ENCODE results near the gene CYP26B1.

CYP26B1 gene

DNA sequence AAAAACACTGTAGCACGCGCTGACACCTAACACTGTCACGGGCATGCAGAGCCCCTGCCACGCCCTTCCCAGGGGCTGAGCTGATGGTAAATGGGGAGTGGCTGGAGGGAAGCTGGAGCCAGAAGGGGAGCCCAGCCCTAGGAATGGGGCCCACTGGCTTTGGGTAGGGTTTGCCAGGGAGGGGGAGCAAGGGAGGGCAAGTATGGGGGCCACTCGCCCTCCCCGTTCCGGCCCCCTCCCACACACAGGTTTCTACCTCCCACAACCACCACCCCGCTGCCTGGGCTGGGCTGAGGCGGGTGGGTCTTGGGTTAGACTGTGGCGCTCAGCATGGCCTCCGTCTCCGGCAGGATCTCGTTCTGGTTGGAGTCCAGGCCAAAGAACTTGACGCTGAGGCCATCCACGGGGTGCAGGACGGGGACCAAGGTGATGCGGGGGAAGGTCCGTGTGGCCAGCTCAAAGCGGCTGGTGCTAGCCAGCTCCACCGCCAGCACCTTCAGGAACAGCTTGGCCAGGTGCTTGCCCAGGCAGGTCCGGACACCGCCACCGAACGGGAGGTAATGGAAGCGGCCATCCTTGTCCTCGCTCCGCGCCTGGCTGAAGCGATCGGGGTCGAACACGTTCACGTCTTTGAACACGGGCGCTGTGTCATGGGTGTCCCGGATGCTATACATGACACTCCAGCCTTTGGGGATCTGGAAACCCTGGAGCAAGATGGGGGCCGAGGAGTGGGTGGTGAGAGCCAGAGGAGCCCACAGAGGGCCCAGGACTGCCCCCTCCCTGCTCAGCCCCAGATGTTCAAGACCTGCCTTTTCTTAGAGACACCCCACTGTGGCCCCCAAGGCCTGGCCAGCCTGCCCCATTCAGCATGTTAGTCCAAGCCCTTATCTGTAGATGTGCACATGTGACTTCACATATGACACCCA, 15.5 kb downstream of the CYP26B1 start:
- DNase-seq (ENCODE audit: low read depth, low spot score) = no peak

DNA sequence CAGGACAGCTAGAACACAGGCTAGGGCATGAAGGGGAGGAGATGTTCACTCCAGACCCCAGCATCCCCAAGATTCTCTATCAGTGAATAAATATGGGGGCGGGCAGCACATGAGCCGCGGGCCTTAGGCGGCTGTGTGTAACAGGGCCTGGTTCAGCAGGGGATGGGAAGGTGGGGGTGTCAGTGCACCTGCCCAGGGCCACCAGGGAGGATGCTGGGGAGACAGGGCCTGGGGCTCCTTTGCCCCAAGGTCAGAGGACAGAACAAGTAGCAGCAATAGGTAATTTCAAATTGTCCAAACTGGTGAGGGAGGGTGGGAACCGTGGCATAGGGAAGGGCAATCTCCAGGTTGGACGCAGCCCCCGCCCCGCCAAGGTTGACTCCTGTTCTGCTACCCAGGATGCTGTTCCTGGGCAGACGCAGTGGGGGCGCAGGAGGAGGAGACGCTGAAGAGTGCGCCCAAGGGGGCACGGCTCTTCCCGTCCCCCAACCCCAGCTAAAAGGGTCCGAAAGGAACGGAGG, 16.2 kb downstream of the CYP26B1 start:
- DNase-seq (ENCODE audit: low read depth, low spot score) = no peak
- H3K4me3 ChIP-seq (ENCODE audit: low read depth, low read length) = no peak overlapping the region
- in situ Hi-C loops (cut with HindIII; ENCODE audit: low sequenced_read_pairs) = no loop called here
- no peak for TF ChIP-seq CTCF (IDR thresholded peaks at IDR 0.05; ENCODE audit: low read depth, low read length)

More for the DNA sequence above, 15.5 kb downstream of the CYP26B1 start:
- TF ChIP-seq CTCF (IDR thresholded peaks at IDR 0.05; ENCODE audit: low read depth, low read length) = no peak
- in situ Hi-C loops (cut with HindIII; ENCODE audit: low sequenced_read_pairs) = no loop called here
- H3K4me3 ChIP-seq (ENCODE audit: low read depth, low read length) = no peak overlapping the region

- no peak overlapping the region for H3K4me3 ChIP-seq (ENCODE audit: low read depth, low read length)
- in situ Hi-C loops (cut with HindIII; ENCODE audit: low sequenced_read_pairs) = no loop called here
- no peak for TF ChIP-seq CTCF (IDR thresholded peaks at IDR 0.05; ENCODE audit: low read depth, low read length)
- DNase-seq (ENCODE audit: low read depth, low spot score) = no peak
Observed at GRCh38 chr2:72130659-72131360, 16.9 kb downstream of the CYP26B1 start.

- H3K4me3 ChIP-seq (ENCODE audit: low read depth, low read length) = no peak overlapping the region
- TF ChIP-seq CTCF (IDR thresholded peaks at IDR 0.05; ENCODE audit: low read depth, low read length) = no peak
- in situ Hi-C loops (cut with HindIII; ENCODE audit: low sequenced_read_pairs) = no loop called here
- DNase-seq (ENCODE audit: low read depth, low spot score) = no peak
Observed at GRCh38 chr2:72129681-72130340, 17.9 kb downstream of the CYP26B1 start.

DNA sequence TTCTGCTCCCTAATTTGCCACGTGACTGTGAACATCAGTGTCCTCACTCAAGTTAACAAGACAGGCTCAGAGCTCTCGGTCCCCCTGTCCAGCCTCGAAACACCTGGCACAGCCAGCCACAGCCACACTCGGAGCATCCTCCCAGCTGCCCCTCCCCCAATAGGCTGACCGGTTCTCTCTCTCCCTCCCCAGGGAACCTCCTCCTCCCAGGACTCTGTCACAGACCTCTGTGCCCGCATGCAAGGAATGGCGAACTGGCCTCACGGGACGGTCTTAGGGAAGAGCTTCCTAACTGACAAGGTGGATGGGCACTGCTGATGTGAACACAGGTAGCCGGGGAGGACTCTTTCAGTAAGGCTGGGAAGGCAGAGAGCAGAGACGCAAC, 18.8 kb downstream of the CYP26B1 start:
- in situ Hi-C loops (cut with HindIII; ENCODE audit: low sequenced_read_pairs) = no loop called here
- H3K4me3 ChIP-seq (ENCODE audit: low read depth, low read length) = no peak overlapping the region
- DNase-seq (ENCODE audit: low read depth, low spot score) = no peak
- no peak for TF ChIP-seq CTCF (IDR thresholded peaks at IDR 0.05; ENCODE audit: low read depth, low read length)
